Glomerular endothelial cell (primary cell): ENCODE results near the gene CPTP. TPM values are rescaled to one million over a fixed set of nuclear protein-coding genes. Genes with fewer than 3 reads are reported as not detected.

Experiments
- DNase-seq: peaks from one replicate; pipeline ENCODE4 v3.0.0-alpha.2; 2011; ENCODE audit warnings: low read depth, low spot score; ENCODE audit errors: extremely low read depth
- total RNA-seq: library from RNA; depleted of rRNA; stranded (reverse); fragments of >200 nt; gene quantifications from 2 replicates; pipeline ENCODE4 v1.2.3, GENCODE V29; 2015

Gene CPTP
- total RNA-seq, 1 donor from 2014 or later = 56.5 TPM

- no peak for DNase-seq
Observed at GRCh38 chr1:1347026-1347595, 22.5 kb downstream of the CPTP start.

GRCh38 chr1:1347663-1348419 lies 23.2 kb downstream of the CPTP start:
- DNase-seq = no peak

- no peak for DNase-seq
Observed at GRCh38 chr1:1348420-1349255, 24.0 kb downstream of the CPTP start.

GRCh38 chr1:1349256-1350012 lies 24.8 kb downstream of the CPTP start, which contains the start of gene DVL1:
TSS of gene DVL1 (minus strand) at chr1:1349418. CDS start at chr1:1349065, 353 bp downstream.
- no peak for DNase-seq

GRCh38 chr1:1351511-1352427 lies 27.2 kb downstream of the CPTP start:
- no peak for DNase-seq

GRCh38 chr1:1352786-1353388 lies 28.3 kb downstream of the CPTP start:
- DNase-seq = no peak

GRCh38 chr1:1353389-1354151 lies 29.0 kb downstream of the CPTP start:
- DNase-seq = no peak

GRCh38 chr1:1354271-1355247 lies 30.0 kb downstream of the CPTP start:
- DNase-seq = no peak

GRCh38 chr1:1355416-1355815 lies 30.8 kb downstream of the CPTP start:
- DNase-seq = no peak

- no peak for DNase-seq
Observed at GRCh38 chr1:1356166-1356795, 31.7 kb downstream of the CPTP start.

- DNase-seq = no peak
Observed at GRCh38 chr1:1356796-1357401, 32.3 kb downstream of the CPTP start.

- DNase-seq = no peak
Observed at GRCh38 chr1:1357871-1358432, 33.4 kb downstream of the CPTP start.

GRCh38 chr1:1358433-1359271 lies 34.0 kb downstream of the CPTP start, which contains the start of gene MXRA8:
TSS of gene MXRA8 (minus strand) at chr1:1358555. CDS start at chr1:1358504, 51 bp downstream.
- DNase-seq = no peak

- DNase-seq = no peak
Observed at GRCh38 chr1:1359308-1359663, 34.7 kb downstream of the CPTP start.
